ENCODE results near the gene PLCL1.

GRCh38 chr2:197994751-197995150 is 190.4 kb downstream of the PLCL1 start:
- TF ChIP-seq CTCF (IDR thresholded peaks at IDR 0.05; ENCODE audit: low read length), result no peak
- no peak for TF ChIP-seq EZH2 (optimal IDR thresholded peaks at IDR 0.05; ENCODE audit: low read depth, low read length)
